Nephron (organoid): Measurements from ENCODE around the gene DHRSX.
"Not testable (repeated sequence)": the region's sequence is repeated elsewhere in the genome, so short reads cannot be mapped to it uniquely, and the experiment has no call there.

Source experiments
- H3K27ac Mint-ChIP-seq, 3 experiments: 2 replicates each; pipeline ENCODE4 v1.8.0; 2020; ENCODE audit warnings: mixed read lengths in 3 of 3, mild to moderate bottlenecking in 2 of 3, moderate library complexity in 1 of 3
- H3K27me3 Mint-ChIP-seq: 2 replicates; pipeline ENCODE4 v1.8.0; 2021; ENCODE audit warnings: low read depth, mild to moderate bottlenecking, moderate library complexity, mixed read lengths
- H3K36me3 Mint-ChIP-seq: 2 replicates; pipeline ENCODE4 v1.8.0; 2020; ENCODE audit warnings: low read depth, mixed read lengths
- H3K4me1 Mint-ChIP-seq: 2 replicates; pipeline ENCODE4 v1.8.0; 2020; ENCODE audit warnings: mixed read lengths
- H3K4me3 Mint-ChIP-seq, 3 experiments: 2 replicates each; pipeline ENCODE4 v1.8.0; 2020; ENCODE audit warnings: mild to moderate bottlenecking in 3 of 3, mixed read lengths in 3 of 3, moderate library complexity in 2 of 3
- H3K9me3 Mint-ChIP-seq: 2 replicates; pipeline ENCODE4 v1.8.0; 2020; ENCODE audit warnings: mixed read lengths
- CTCF ChIP-seq, 3 experiments: fragments of 200-600 bp; sonication (generic); IDR thresholded peaks; one replicate each; pipeline ENCODE4 v1.5.0; 2021; ENCODE audit warnings: antibody characterized with exemption in 3 of 3; ENCODE audit not compliant: unreplicated experiment in 3 of 3

Gene DHRSX

GRCh38 chrX:2507904-2508627 lies 7.3 kb upstream of the DHRSX start:
- no peak for TF ChIP-seq CTCF (IDR thresholded peaks at IDR 0.05; ENCODE audit: unreplicated experiment in 3 of 3)
- H3K4me3 Mint-ChIP-seq: no peak overlapping the region

GRCh38 chrX:2507196-2507595 lies 6.4 kb upstream of the DHRSX start:
- TF ChIP-seq CTCF (IDR thresholded peaks at IDR 0.05; ENCODE audit: unreplicated experiment in 3 of 3): no peak
- peaks cover 5% of the 10 kb centered on the region for H3K27me3 Mint-ChIP-seq
- no peak overlapping the region for H3K4me3 Mint-ChIP-seq
- no peaks in the 10 kb centered on the region for H3K9me3 Mint-ChIP-seq
- no peaks in the 10 kb centered on the region for H3K36me3 Mint-ChIP-seq
- H3K27ac Mint-ChIP-seq: no peak overlapping the region
- no peaks in the 10 kb centered on the region for H3K4me1 Mint-ChIP-seq

More at GRCh38 chrX:2507904-2508627, 7.3 kb upstream of the DHRSX start:
- H3K36me3 Mint-ChIP-seq: no peaks in the 10 kb centered on the region
- H3K27ac Mint-ChIP-seq: no peak overlapping the region
- no peaks in the 10 kb centered on the region for H3K9me3 Mint-ChIP-seq
- H3K4me1 Mint-ChIP-seq: no peaks in the 10 kb centered on the region
- H3K27me3 Mint-ChIP-seq: peaks cover 5% of the 10 kb centered on the region

- not testable (repeated sequence) for H3K27ac Mint-ChIP-seq, H3K4me1 Mint-ChIP-seq, H3K36me3 Mint-ChIP-seq, H3K27me3 Mint-ChIP-seq, H3K9me3 Mint-ChIP-seq
- peak overlapping the region in 1 of 3 experiments; percentile 43 for H3K4me3 Mint-ChIP-seq
These were observed 4.6 kb upstream of the DHRSX start for GRCh38 chrX:2505341-2505740.

GRCh38 chrX:2504706-2505332 lies 4.0 kb upstream of the DHRSX start:
- H3K4me3 Mint-ChIP-seq: peak overlapping the region in 1 of 3 experiments; percentile 43
- no peak for TF ChIP-seq CTCF (IDR thresholded peaks at IDR 0.05; ENCODE audit: unreplicated experiment in 3 of 3)
- no peaks in the 10 kb centered on the region for H3K36me3 Mint-ChIP-seq
- no peak overlapping the region for H3K27ac Mint-ChIP-seq
- H3K4me1 Mint-ChIP-seq: no peaks in the 10 kb centered on the region
- peaks cover 5% of the 10 kb centered on the region for H3K27me3 Mint-ChIP-seq
- H3K9me3 Mint-ChIP-seq: no peaks in the 10 kb centered on the region

GRCh38 chrX:2503591-2504500 lies 3.1 kb upstream of the DHRSX start:
- Mint-ChIP-seq H3K27ac (peak overlapping the region; percentile 58 to 67 (median 67)), H3K27me3 (peaks cover 5% of the 10 kb centered on the region), H3K4me1 (peaks cover 6% of the 10 kb centered on the region), H3K9me3 (no peaks in the 10 kb centered on the region), H3K4me3 (peak overlapping the region; percentile 84 to 85 (median 84)), H3K36me3 (no peaks in the 10 kb centered on the region)
- no peak for TF ChIP-seq CTCF (IDR thresholded peaks at IDR 0.05; ENCODE audit: unreplicated experiment in 3 of 3)
